UCSD-AML1 (cell line): ENCODE measurements around the gene ALPL.

ENCODE experiments used
- DNase-seq: peaks from one replicate; lab custom pipeline; 2025; ENCODE audit not compliant: unreplicated experiment; lab: John Stamatoyannopoulos, UW

ALPL gene

DNA sequence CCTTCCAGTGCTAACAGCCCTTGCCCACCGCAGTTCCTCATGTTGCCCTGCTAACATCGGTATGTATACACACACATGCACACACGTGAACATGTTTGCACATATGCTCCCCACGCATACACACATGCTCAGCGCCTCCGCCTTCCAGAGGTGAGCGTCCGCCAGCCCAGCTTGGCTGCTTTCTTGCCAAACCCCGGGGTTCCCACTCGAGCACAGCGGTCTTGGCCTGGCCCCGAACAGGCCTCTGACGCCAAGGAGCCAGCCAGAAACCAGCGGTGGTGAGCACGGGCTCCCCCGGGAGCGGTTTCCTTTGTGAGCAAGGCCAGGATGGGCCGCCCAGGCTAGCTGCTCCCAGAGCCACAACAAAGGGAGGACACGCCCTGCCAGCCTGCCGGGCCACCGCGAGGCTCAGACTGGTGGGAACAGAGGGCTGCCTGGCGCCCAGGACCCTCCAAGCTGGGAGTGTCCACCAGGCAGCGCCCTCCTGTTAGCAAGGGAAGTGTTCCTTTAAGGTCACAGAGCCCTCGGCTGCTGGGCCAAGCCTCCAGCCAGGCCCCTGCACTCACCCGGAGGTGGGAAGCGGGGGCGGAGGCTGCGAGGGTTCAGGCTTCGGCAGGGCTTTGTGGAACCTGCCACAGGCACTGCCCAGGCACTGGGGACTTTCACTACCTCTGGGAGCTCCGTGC is 65.4 kb downstream of the ALPL start:
- peak; percentile 50 for DNase-seq

DNA sequence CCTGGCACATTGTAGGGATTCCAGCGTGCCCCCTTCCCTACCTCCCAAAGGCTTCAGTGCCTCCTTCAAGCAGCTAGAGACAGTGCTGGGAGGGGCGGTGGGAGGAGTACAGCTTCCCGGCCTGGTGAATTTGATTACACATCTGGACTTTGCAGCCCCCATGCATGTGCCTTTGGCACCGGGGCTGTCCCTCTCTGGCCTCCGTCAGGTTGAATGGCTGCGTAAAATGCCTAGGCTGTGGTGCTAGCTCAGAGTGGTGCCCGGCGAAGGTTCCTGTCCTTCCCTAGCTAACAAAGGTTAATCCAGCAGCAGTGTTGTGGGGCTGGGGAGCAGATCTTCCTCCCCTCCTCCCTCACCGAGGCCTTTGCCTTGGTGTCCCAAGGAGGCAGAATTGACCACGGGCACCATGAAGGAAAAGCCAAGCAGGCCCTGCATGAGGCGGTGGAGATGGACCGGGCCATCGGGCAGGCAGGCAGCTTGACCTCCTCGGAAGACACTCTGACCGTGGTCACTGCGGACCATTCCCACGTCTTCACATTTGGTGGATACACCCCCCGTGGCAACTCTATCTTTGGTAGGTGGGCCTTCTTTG is 66.2 kb downstream of the ALPL start:
- no peak for DNase-seq

DNA sequence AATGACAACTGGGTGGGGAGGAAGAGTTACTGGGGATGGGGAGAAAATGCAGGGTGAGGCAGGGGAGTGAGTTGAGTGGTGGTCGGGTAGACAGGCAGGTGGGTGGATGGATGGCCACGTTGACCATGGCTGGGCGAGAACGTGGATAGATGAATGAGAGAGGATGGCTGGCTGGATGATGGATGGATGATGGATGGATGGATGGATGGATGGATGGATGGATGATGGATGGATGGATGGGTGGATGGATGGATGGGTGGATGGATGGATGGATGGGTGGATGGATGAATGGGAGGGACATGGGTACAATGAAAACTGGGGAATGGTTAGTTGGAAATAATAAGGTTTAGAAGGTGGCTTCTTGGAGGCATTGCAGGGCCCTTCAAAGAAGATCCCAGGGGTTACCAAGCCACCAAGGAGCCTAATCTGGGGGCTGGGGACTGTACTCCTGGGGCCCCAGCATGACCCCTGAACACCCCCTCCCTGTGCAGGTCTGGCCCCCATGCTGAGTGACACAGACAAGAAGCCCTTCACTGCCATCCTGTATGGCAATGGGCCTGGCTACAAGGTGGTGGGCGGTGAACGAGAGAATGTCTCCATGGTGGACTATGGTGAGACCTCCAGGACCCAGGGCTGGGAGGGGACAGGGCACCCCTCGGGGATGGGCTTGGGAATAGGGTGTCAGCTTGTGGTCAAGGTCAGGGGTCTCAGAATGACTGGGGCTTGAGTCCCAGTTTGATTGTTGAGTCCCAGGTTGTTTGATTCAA is 67.0 kb downstream of the ALPL start:
- DNase-seq = no peak

DNA sequence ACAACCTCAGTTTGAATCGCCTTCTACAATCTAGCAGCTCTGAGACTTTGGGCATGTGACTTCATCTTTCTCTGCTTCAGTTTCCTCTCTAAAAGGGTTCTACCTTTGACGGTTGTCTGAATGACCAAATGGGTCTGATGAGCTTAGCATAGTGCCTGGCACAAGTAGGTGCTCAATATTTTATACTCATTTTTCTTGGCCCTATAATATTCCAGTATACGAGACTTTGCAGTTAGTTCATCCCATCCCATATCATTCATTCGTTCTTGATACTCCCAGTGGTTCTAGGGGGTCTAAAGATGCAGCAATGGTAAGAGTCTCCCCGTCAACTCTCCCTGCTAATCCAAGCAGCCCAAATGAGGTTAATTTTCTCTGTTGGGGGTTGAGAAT is 67.6 kb downstream of the ALPL start:
- DNase-seq = no peak

DNA sequence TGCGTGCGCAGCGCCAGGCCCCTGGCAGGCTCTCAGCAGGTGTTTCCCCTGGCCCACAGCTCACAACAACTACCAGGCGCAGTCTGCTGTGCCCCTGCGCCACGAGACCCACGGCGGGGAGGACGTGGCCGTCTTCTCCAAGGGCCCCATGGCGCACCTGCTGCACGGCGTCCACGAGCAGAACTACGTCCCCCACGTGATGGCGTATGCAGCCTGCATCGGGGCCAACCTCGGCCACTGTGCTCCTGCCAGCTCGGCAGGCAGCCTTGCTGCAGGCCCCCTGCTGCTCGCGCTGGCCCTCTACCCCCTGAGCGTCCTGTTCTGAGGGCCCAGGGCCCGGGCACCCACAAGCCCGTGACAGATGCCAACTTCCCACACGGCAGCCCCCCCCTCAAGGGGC is 68.1 kb downstream of the ALPL start:
- DNase-seq = no peak

DNA sequence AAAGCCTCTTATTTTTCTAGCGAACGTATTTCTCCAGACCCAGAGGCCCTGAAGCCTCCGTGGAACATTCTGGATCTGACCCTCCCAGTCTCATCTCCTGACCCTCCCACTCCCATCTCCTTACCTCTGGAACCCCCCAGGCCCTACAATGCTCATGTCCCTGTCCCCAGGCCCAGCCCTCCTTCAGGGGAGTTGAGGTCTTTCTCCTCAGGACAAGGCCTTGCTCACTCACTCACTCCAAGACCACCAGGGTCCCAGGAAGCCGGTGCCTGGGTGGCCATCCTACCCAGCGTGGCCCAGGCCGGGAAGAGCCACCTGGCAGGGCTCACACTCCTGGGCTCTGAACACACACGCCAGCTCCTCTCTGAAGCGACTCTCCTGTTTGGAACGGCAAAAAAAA is 68.7 kb downstream of the ALPL start:
- DNase-seq = no peak

DNA sequence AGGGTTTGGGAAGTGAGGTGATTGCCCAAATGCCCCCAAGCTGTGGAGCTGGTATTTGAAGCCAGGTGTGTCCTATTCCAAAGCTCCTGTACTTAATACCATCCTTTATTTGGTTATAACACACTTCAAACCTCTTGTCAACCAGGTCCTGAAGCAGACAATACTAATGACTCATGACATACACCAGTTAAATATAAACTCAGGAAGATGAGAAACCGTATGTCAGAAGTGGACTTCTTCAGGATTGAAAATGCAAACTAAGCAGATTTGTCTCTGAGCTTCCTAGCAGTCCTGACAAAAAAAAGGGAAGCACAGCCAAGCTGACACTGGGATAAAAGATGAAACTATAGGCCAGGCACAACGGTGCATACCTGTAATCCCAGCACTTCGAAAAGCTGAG is 70.6 kb downstream of the ALPL start:
- no peak for DNase-seq

DNA sequence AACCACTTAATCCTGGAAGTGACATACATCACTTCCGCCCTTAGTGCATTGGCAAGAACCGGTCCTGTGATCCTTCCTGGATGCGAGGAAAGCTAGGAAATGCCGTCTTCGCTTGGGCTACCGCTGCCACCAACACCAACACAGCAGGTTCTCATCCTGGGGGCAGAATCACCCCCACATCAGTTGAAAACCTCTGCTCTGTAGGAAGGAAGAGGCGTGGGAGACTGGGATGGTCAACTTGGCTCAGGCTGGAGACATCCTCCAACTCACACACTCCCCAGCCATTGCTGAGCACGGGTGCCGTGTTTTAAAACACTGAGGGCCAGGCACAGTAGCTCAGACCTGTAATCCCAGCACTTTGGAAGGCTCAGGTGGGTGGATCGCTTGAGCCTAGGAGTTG is 74.9 kb downstream of the ALPL start:
- no peak for DNase-seq

DNA sequence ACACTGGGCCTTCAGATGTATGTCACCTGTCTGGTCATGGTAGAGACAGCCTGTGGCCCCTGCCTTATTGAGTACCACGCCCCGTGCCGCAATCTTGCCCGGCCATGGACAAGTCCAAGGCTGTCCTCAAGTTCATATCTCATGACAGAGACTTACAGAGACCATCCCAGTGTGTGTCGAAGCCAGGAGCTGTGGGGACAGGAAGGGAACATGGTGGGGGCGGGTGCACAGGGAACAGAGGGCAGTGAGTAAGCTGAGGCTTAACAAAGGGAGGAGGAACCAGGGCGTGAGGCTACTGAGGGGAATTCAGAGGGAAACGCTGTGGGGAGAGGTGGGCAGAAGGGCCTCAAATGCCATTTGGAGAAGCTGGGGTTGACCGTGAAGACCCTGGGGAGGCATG is 75.8 kb downstream of the ALPL start:
- no peak for DNase-seq

DNA sequence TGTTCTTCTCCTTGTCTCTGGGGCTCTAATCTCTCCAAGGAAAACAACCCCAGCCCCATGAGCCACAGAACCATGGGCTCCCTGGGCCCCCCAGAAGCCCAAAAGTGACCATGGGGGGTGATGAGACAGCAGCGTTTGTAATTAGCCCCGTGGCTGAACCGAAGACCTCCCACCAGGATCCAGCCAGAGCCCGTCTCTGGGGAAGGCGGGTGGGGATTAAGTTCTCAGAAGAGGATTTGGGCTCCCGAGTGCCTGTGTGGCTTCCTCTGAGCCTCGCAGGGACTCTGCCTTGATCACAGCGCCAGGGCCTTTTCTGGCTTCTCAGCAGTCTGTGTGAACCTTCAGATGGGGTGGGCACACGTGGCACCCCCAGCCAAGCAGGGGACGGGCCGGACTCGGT is 77.0 kb downstream of the ALPL start:
- DNase-seq = no peak

DNA sequence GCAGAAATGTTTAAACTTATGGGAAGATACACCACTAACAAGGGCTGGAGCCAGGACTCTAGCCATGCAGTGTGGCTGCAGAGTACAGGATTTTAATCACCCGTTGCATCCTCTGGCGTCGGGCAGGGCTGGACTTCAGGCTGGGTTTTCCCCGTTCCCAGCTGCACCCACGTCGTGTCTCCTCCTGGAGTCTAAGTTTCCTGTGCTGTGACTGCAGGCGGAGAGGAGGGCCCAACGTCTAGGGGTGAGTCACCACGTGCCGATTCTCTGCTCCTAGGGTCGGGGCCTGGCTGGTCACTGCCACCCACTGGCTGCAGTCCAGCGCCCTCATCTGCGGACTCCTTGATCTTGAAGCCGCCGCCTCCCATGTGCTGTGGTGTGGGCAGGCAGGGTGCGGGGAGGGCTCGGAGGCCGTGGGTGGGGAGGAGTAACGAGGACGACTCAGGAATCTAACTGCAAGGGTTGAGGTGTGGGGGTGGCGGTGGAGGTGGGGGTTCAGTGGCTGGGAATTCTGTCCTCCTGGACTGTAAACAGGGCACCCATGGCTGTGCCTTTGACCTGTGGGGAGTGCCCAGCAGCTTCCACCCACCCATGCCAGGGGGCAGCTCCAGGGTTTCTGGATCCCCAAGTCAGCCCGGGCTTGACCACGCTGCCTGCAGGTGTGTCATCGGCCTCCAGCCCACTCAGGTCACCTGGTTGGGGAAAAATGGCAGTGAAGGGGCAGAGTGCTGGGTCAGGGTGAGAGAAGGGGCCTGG is 77.8 kb downstream of the ALPL start:
- DNase-seq = peak; percentile 31

DNA sequence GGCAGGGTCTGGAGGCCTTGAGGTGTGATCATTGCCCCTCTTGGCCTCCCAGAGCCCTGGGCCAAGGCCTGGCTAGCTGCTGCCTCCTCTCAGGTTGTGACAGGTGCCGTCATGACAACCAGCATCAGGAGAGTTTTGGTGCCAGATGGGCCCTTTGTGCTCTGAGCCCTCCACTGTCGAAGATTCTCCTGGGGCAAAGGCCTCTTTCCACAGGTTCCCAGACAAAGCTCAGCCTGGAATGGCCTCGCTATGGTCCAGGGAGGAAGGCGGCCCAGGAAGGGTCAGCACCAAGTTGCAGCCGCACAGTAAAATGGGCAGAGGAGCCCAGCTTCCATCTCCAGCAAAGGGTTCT is 78.4 kb downstream of the ALPL start:
- DNase-seq = no peak

DNA sequence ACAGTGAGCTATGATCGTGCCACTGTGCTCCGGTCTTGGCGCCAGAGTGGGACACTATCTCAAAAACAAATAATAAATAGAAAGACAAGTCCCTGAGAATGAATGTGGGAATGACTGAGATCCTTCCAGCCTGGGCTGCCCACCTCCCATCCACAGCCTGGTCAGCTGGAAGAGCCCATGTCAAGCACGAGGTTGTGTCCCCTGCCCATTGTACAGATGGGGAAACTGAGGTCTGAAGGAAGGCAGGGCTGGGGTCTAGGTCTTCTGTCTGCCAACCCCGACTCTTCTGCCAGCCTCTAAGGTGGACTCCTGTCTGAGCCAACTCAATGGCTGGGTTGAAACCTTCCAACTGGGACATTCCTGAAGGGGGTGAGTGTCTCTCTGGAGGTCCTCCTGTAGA is 80.4 kb downstream of the ALPL start:
- no peak for DNase-seq

DNA sequence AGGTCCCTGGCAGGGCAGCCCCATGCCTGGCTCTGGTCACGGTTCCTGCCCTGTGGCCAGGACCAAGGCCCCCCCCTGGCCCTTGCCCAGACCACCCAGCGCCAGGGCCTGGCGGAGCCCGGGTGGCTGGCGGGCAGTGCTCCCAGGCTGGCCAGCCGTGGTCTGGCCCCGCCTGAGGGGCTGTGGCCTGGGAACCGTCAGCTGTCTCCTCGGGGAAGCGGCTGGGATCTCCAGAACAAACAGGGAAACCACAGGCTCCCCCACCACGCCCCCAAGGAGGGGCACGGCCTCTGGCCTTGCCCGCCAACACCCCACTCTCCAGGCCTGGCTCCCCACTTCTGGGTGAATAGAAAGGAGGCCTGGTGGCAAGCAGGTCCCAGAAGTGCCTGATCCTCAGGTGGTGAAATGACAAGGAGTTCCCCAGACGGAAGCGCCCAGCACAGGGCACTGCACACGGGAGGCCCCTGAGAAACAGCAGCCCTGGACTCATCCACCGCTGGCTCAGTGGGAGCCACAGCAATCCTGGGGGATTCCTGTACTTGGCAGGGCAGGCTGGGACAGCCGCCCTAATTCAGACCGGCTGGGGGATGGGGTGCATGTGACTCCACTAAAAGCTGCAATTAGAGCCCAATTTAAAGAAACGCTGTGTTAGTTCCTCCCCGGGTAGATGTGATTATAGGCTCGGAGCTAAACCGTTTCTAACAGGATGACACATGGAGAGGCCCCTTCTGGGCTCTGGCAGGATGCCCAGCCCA is 81.1 kb downstream of the ALPL start:
- peak; percentile 27 for DNase-seq

DNA sequence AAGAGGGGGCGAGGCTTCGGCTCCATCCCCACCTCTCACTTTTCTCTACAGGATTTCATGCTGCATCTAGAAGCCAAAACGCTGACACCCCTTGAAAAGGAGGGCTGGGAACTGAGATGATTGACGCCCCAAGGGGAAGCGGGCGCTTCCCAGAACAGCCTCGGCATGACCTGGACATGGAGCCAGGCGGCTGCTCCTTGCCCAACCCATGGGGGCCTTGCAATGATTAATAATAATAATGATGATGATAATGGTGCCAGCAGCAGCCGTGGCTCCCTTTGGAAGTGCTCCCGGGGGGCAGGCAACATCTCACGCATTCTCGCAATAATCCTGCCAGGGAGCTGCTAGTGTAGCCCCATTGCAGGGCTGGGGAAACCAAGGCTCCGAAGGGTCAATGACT is 81.7 kb downstream of the ALPL start:
- DNase-seq = no peak

DNA sequence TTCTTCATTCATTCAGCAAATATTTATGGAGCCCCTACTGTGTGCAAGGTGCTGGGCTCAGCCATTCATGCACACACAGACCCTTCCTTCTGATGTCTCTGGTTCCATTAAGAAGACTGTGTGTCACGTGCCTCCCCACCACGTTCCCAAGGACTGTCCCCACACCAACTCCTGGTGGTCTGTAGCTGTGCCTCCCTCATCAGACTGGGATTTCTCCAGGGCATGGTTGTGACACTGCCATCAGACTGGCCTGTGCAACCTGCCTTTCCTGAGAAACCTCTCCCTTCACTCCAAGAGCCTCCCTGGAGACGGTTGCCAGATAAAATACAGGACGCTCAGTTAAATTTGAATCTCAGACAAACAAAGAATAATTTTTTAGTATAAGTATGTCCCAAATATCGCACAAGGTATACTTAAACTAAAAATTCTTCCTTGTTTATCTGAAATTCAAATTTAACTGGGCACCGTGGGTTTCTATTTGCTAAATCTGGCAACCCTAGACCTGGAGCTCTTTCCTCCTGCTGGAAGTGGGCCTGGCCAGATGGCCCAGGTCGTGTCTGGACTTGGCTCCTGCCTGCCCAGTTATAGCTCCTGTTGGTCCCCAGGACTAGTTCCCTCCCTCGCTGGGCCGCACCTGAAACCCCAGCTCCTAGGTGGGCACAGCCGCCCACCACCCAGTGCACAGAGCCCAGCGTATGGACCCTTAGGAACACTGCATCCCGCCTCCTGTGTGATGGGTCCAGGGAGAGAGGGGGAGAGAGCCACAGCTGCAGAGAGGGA is 83.1 kb downstream of the ALPL start:
- DNase-seq = no peak

DNA sequence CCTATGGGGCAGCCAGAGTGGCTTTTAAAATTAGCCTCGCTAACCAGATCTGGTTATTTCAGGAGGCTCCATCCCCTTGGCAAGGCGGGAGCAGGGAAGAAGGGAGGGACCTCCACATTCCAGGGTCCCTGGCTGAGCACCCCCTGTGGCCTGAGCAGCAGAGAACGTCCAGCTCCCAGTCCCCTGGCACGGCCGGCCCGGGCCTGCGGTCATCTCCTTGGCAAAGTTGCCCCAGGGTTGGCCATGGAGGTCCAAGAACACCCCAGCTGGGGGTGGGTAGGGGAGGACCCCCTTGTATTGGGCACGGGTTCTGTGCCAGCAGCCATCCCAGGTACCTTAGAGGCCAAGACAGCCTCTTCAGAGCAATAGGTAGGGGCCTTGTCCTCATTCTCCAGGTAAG is 84.0 kb downstream of the ALPL start:
- no peak for DNase-seq

DNA sequence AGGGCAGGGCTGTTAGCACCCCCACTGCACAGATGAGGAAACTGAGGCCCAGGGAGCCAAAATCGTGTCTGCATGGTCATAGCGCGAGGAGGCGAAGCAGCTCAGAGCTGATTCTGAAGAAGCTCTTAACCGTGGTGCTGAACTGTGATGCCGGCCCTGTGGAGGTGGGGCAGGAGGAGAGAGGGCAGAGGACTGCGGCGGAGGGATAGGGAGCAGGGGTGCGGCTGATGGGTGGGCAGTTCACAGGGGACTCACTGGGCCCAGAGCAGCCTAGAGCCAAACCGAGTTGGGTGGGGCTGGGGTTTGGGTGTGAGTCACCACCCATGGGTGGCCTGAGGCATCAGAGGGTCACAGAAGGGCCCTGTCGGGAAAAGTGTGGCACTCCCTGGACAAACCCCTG is 85.3 kb downstream of the ALPL start:
- no peak for DNase-seq

DNA sequence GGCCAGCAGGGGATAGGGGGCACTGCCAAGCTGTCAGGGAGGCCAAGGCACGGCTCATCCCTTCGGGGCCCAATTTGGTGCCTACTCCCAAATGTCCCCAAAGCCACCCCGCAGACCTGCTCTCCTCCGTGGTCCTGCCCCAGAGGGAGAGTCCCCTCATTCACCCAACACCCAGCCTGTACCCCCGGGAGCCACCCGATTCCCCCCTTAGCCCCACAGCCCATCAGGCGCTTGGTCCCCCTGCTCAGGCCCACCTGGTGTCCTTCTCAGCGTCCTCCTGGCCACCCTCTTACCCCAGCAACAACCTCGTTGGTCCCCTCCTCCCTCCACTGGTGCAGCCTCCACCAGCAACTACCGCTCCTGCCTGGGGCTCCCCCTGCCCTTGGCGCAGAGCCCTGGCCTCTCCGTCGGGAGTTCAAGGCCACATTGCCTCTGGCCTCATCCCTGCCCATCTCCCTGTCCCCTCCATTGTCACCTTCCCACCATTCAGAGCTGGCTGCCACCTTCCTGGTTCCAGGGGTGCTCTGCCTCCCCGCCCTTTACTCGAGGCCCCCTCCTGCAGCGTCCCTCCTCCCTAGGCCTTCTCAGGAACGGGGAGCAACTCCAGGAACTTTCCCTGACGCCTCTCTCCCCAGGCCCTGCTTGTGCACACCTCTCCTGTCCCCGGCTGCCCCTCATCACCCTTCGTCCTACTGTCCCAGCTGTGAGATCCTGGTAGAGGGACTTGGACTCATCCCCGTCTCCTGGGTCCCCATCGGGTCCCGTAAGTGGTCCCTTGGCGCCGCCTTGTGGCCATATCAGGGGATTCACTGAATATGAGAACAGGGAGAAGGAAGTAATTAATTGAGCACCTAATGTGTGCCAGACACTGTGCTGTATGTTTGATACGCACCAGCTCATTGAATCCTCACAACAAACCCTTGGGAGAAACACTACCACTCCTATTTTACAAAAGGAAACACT is 86.0 kb downstream of the ALPL start:
- DNase-seq = peak; percentile 59
